Gastroesophageal sphincter (tissue), 4 donors: Measurements from ENCODE around the gene SLC22A2. TPM values are rescaled to one million over a fixed set of nuclear protein-coding genes. Genes with fewer than 3 reads are reported as not detected.

Experiments used
- ATAC-seq: fragments of 150-250 bp; one replicate; pipeline ENCODE4 v1.9.1; 2016; ENCODE audit warnings: mild to moderate bottlenecking, moderate library complexity
- H3K27ac ChIP-seq, 4 donors: fragments of 200-600 bp; sonication (generic) in 3 of 4; 1 replicate in 3 of 4; 2 replicates in 1 of 4; pipeline ENCODE4 v1.5.1; 2016 to 2019
- H3K27me3 ChIP-seq: fragments of 200-600 bp; sonication (generic); one replicate; pipeline ENCODE4 v1.5.1; 2019
- H3K36me3 ChIP-seq, 2 donors: fragments of 200-600 bp; sonication (generic); one replicate each; pipeline ENCODE4 v1.5.1; 2019; ENCODE audit warnings: control low read depth in 1 of 2
- H3K4me1 ChIP-seq, 3 donors: fragments of 200-600 bp; sonication (generic); 1 replicate in 2 of 3; 2 replicates in 1 of 3; pipeline ENCODE4 v1.5.1; 2016 to 2019; ENCODE audit warnings: control low read depth in 2 of 3
- H3K4me3 ChIP-seq, 2 donors: fragments of 200-600 bp; sonication (generic); one replicate each; pipeline ENCODE4 v1.5.1; 2019; ENCODE audit warnings: mild to moderate bottlenecking in 1 of 2, moderate library complexity in 1 of 2
- H3K9me3 ChIP-seq, 3 donors: fragments of 200-600 bp; sonication (generic); one replicate each; pipeline ENCODE4 v1.5.1; 2017 to 2019; ENCODE audit warnings: control low read depth in 2 of 3
- CTCF ChIP-seq, 4 experiments: fragments of 200-600 bp in 2 of 4; fragments of 450-650 bp in 2 of 4; sonication (generic) in 1 of 4; IDR thresholded peaks; one replicate each; pipeline ENCODE4 v1.5.1; 2017 to 2019; ENCODE audit warnings: antibody characterized with exemption in 4 of 4, mild to moderate bottlenecking in 2 of 4, moderate library complexity in 2 of 4
- EP300 ChIP-seq: sonication (generic); formaldehyde crosslinking; IDR thresholded peaks from one replicate; pipeline ENCODE4 v1.6.1; 2017; ENCODE audit warnings: antibody characterized with exemption, mild to moderate bottlenecking
- POLR2A ChIP-seq, 2 donors: fragments of 450-650 bp; IDR thresholded peaks; one replicate each; pipeline ENCODE4 v1.6.1; 2017; ENCODE audit warnings: antibody characterized with exemption in 2 of 2, mild to moderate bottlenecking in 2 of 2, moderate library complexity in 1 of 2
- POLR2AphosphoS5 ChIP-seq: sonication (generic); formaldehyde crosslinking; IDR thresholded peaks from one replicate; pipeline ENCODE4 v1.6.1; 2017; ENCODE audit warnings: antibody characterized with exemption
- WGBS, 2 donors: methylation state at CpG; one replicate each; pipeline ENCODE4 v1.1.5; 2018; ENCODE audit warnings: low coverage in 1 of 2; 5-methylcytosine and 5-hydroxymethylcytosine counted together
- total RNA-seq, 4 donors: library from RNA; depleted of rRNA; stranded (reverse); fragments of >200 nt; gene quantifications; one replicate each; pipeline ENCODE4 v1.1.0, GENCODE V29; 2016

SLC22A2 gene
- total RNA-seq, 4 donors from 2014 or later: 0.47 TPM; not detected in 3

- no peaks in the 10 kb centered on the region for H3K36me3 ChIP-seq
- no peaks in the 10 kb centered on the region for H3K9me3 ChIP-seq
- peaks cover 0 to 4% (median 0%) of the 10 kb centered on the region in 3 donors for H3K4me1 ChIP-seq
- TF ChIP-seq EP300 (no peak), POLR2A (IDR thresholded peaks at IDR 0.05) (no peak), POLR2AphosphoS5 (no peak), CTCF (IDR thresholded peaks at IDR 0.05) (no peak)
- H3K27me3 ChIP-seq: no peaks in the 10 kb centered on the region
- H3K27ac ChIP-seq: no peak overlapping the region
- 51 to 73% methylated on average over 3 to 5 of the region's 15 CpGs for WGBS, 2 donors
- H3K4me3 ChIP-seq: no peak overlapping the region
- ATAC-seq: no peak
Measured at GRCh38 chr6:160300076-160300695, 41.6 kb upstream of the SLC22A2 start.

- WGBS, 2 donors: 93 to 97% methylated on average over 7 to 8 of the region's 11 CpGs
- Histone ChIP-seq H3K4me1 (peaks cover 0 to 4% (median 0%) of the 10 kb centered on the region in 3 donors), H3K4me3 (no peak overlapping the region), H3K27ac (no peak overlapping the region), H3K36me3 (no peaks in the 10 kb centered on the region), H3K9me3 (no peaks in the 10 kb centered on the region), H3K27me3 (no peaks in the 10 kb centered on the region)
- no peak for ATAC-seq
- TF ChIP-seq POLR2A (IDR thresholded peaks at IDR 0.05) (no peak), CTCF (IDR thresholded peaks at IDR 0.05) (no peak), EP300 (no peak), POLR2AphosphoS5 (no peak)
Measured at GRCh38 chr6:160299559-160299958, 40.9 kb upstream of the SLC22A2 start.

- TF ChIP-seq CTCF (IDR thresholded peaks at IDR 0.05) (no peak), EP300 (no peak), POLR2AphosphoS5 (no peak), POLR2A (IDR thresholded peaks at IDR 0.05) (no peak)
- no peaks in the 10 kb centered on the region for H3K9me3 ChIP-seq
- H3K4me1 ChIP-seq: peaks cover 0 to 4% (median 0%) of the 10 kb centered on the region in 3 donors
- no peaks in the 10 kb centered on the region for H3K27me3 ChIP-seq
- no peak overlapping the region for H3K4me3 ChIP-seq
- H3K27ac ChIP-seq: no peak overlapping the region
- ATAC-seq: no peak
- H3K36me3 ChIP-seq: no peaks in the 10 kb centered on the region
- 73% methylated on average over 2 of the region's 8 CpGs; no CpG with 5 or more reads in 1 of the 2 donors for WGBS, 2 donors
Measured at GRCh38 chr6:160298121-160298520, 39.5 kb upstream of the SLC22A2 start.

GRCh38 chr6:160297310-160297709 lies 38.7 kb upstream of the SLC22A2 start:
- Histone ChIP-seq H3K27ac (no peak overlapping the region), H3K4me1 (peaks cover 0 to 4% (median 0%) of the 10 kb centered on the region in 3 donors), H3K27me3 (no peaks in the 10 kb centered on the region), H3K9me3 (no peaks in the 10 kb centered on the region), H3K4me3 (no peak overlapping the region), H3K36me3 (no peaks in the 10 kb centered on the region)
- peak in 2 of 4 experiments; percentile 9 to 39 for TF ChIP-seq CTCF (IDR thresholded peaks at IDR 0.05)
- TF ChIP-seq POLR2AphosphoS5: no peak
- ATAC-seq: no peak
- WGBS, 2 donors: 90% methylated on average over 2 of the region's 6 CpGs; no CpG with 5 or more reads in 1 of the 2 donors

GRCh38 chr6:160293844-160294243 lies 35.2 kb upstream of the SLC22A2 start:
- Histone ChIP-seq H3K4me3 (no peak overlapping the region), H3K27ac (no peak overlapping the region), H3K4me1 (no peaks in the 10 kb centered on the region), H3K36me3 (no peaks in the 10 kb centered on the region), H3K9me3 (no peaks in the 10 kb centered on the region), H3K27me3 (no peaks in the 10 kb centered on the region)
- ATAC-seq: no peak
- 40 to 84% methylated on average over 3 to 6 of the region's 8 CpGs for WGBS, 2 donors
- no peak for TF ChIP-seq CTCF (IDR thresholded peaks at IDR 0.05)
- no peak for TF ChIP-seq POLR2AphosphoS5
- no peak for TF ChIP-seq POLR2A (IDR thresholded peaks at IDR 0.05)
- no peak for TF ChIP-seq EP300
